ENCODE measurements around the gene SELENON.

Gene SELENON

DNA sequence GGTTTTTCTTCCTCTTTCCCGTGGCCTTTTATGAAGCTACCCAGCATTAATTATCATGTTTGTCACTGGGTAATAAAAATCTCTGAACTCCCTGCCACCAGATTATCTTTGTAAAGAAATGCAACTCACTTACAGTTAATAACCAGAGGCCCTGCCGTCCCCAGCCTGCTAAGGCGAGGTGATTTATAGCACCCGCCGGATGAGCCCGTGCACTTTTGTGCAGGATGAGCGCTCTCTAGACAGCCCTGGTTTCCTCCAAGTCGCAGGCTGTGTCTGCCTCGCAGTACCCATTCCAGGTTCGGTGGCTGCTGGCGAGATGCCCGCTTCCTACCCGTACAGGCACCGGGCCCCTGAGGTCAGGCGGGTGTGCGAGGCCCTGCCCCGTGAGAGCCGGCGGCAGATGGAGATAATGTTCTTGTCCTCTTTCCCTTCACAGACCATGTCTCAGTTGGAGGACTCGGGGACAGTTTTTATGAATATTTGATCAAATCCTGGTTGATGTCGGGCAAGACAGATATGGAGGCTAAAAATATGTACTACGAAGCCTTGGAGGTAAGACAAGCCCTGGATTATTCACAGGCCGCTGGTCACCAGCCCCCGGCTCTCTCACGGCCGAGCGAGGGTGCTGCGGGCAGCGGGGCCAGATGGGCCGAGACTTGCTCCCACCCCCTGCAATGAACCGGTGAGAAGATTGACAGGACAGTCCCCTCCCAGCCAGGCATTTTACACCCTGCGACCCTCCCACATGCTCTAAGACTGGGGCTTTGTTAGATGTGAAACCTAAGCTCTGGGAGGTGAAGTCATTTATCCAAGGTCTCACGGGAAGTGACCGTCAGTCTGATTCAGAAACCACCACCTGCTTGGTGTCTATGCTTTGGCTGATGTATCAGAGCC is 28.5 kb upstream of the SELENON start:
- DNase-seq (ENCODE audit: extremely low read depth, low read depth), result no peak
- TF ChIP-seq, protein P1, sequence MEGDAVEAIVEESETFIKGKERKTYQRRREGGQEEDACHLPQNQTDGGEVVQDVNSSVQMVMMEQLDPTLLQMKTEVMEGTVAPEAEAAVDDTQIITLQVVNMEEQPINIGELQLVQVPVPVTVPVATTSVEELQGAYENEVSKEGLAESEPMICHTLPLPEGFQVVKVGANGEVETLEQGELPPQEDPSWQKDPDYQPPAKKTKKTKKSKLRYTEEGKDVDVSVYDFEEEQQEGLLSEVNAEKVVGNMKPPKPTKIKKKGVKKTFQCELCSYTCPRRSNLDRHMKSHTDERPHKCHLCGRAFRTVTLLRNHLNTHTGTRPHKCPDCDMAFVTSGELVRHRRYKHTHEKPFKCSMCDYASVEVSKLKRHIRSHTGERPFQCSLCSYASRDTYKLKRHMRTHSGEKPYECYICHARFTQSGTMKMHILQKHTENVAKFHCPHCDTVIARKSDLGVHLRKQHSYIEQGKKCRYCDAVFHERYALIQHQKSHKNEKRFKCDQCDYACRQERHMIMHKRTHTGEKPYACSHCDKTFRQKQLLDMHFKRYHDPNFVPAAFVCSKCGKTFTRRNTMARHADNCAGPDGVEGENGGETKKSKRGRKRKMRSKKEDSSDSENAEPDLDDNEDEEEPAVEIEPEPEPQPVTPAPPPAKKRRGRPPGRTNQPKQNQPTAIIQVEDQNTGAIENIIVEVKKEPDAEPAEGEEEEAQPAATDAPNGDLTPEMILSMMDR (IDR thresholded peaks at IDR 0.05; ENCODE audit: low read depth, low read length), result no peak

DNA sequence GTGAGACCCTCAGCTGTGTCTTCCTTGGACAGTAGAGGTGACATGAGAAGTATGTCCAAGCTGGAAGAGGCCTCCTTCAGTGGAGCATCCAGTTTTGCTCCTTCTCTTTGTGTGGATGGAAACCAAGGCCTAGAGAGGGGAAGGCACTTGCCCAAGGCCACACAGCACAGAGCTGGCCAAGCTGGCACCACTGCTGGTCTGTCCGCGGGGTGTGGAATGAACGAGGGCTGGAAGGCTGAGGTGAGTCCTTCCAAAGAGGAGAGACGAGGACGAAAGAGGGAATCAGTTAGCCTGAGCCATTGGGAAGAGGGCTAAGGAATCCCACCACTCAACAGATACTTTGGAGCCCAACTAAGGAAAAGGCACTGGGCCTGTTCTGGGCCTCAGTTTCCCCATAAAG is 27.8 kb upstream of the SELENON start:
- TF ChIP-seq, protein P1 (IDR thresholded peaks at IDR 0.05; ENCODE audit: low read depth, low read length), result no peak

DNA sequence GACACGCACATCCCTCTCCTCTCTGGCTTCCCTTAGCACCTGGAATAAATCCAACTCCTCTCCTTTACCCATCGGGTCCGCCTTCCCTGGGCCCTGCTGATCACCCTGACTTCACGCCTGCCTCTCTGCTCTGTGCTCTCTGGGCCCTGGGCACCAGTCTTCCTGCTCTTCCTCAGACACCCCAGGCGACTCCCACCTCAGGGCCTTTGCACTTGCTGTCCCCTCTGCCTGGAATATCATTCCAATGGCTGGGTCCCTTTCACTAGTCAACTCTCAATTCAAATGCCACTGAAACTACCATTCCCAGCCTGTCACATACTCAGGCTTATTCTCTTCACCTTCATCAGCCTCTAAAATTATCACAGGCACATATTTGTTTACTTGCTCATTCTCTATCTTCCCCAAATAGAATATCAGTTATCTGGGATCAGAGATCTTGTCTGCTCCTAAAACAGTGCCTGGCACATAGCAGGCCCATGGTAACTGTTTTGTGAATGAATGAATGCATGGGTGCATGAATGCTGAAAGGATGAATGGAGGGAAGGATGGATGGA is 27.2 kb upstream of the SELENON start:
- DNase-seq (ENCODE audit: extremely low read depth, low read depth), result no peak
- TF ChIP-seq, protein P1 (IDR thresholded peaks at IDR 0.05; ENCODE audit: low read depth, low read length), result no peak

More for the DNA sequence above, 27.8 kb upstream of the SELENON start:
- DNase-seq (ENCODE audit: extremely low read depth, low read depth), result no peak

DNA sequence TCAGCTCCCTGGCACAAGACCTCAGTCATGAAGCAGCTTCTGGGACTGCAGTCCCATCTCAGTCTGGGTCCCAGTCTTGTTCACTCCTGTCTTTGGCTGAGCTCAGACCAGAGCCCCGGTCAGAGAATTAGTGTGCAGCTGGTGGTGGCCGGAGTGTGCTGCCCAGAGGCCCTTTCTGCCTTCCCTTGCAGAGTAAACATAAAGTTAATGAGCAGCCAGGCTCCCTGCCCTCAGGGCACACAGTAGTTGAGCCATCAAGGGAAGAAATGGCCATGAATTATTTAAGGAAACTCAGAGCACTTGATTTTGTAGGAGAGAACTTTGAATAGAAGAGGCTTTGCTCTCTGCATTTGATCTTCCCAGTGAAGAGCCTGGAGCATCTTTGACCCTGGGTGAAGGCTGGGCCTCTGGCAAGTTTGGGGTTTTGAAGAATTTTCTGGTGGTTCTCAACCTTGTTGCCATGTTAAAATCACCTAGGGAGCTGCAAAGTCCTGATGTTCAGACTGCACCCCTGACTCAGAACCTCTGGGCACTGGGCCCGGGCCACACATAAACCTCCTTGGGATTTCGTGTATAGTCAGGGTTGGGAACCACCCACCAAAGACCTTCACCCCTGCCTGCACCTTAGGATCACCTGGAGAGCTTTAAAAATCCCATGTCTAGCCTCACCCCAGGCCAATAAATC is 26.4 kb upstream of the SELENON start:
- TF ChIP-seq, protein P1 (IDR thresholded peaks at IDR 0.05; ENCODE audit: low read depth, low read length), result no peak
- peak; percentile 16 for DNase-seq (ENCODE audit: extremely low read depth, low read depth)

DNA sequence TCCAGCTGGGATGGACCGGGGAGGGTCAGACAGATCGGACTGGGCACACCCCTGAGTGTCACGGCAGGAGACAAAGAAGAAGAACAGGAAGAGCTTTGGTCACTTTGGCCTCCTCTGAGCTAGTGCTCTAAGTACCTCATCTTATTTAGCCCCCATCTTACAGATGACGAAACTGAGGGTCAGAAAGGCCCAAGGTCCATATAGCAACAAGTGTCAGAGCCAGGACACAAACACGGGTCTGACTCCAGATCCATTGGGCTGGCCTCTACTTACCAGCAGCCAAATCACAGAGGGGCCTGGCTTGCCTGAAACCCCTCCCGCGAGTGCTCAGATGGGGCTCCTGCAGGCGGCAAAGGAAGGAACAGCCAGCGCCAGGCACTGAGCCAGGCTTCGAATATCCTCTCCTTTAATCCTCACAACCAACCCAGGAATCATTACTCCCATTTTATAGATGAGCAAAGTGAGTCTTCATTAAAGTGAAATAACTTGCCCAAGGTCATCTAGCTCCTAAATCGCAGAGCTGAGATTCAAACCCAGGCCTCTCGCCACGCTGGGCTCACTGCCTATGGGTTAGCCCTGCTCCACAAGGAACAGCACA is 25.7 kb upstream of the SELENON start:
- TF ChIP-seq, protein P1 (IDR thresholded peaks at IDR 0.05; ENCODE audit: low read depth, low read length), result no peak
- DNase-seq (ENCODE audit: extremely low read depth, low read depth), result no peak

GRCh38 chr1:25774921-25775771 is 24.8 kb upstream of the SELENON start:
- TF ChIP-seq, protein P1 (IDR thresholded peaks at IDR 0.05; ENCODE audit: low read depth, low read length), result no peak
- no peak for DNase-seq (ENCODE audit: extremely low read depth, low read depth)
